H1 (cell line): Measurements from ENCODE around the gene SCNN1A. TPM values are rescaled to one million over a fixed set of nuclear protein-coding genes. Genes with fewer than 3 reads are reported as not detected.

Experiments used
- CTCF ChIA-PET: fragments of 300-600 bp; sonication (Branson Sonifier 250); formaldehyde crosslinking; loops from one replicate; lab custom pipeline; 2021; ENCODE audit not compliant: partially characterized antibody; lab: Charles Lee
- POLR2A ChIA-PET: fragments of 300-600 bp; sonication (Branson Sonifier 250); formaldehyde crosslinking; loops from one replicate; lab custom pipeline; 2021; ENCODE audit warnings: inconsistent platforms; ENCODE audit not compliant: partially characterized antibody; lab: Charles Lee
- DNase-seq, 2 experiments: peaks; one replicate each; pipeline versions ENCODE4 v3.0.0 to v3.0.0-alpha.2; 2010 to 2022; ENCODE audit warnings: low spot score in 2 of 2, low read depth in 1 of 2, mixed read lengths in 1 of 2
- FAIRE-seq: peaks from 2 replicates; lab custom pipeline; 2011; peaks lifted over from hg19 to GRCh38; lab: Jason Lieb, UNC
- H2AFZ ChIP-seq: 2 replicates; pipeline ENCODE4 v1.8.1; 2012; ENCODE audit warnings: low read length, inconsistent platforms
- H2AK5ac ChIP-seq: 2 replicates; pipeline ENCODE4 v1.6.1; 2013; ENCODE audit warnings: low read depth, low read length
- H2BK120ac ChIP-seq: replicated peaks from 2 replicates; pipeline ENCODE3; 2013; ENCODE audit warnings: low read depth, low read length, inconsistent platforms
- H2BK12ac ChIP-seq: 2 replicates; pipeline ENCODE4 v1.6.1; 2013; ENCODE audit warnings: low read depth, low read length
- H2BK15ac ChIP-seq: 2 replicates; pipeline ENCODE4 v1.6.1; 2013; ENCODE audit warnings: low read length
- H2BK20ac ChIP-seq: 2 replicates; pipeline ENCODE4 v1.6.1; 2013; ENCODE audit warnings: low read length
- H2BK5ac ChIP-seq: 2 replicates; pipeline ENCODE4 v1.6.1; 2013; ENCODE audit warnings: low read depth, low read length
- H3K14ac ChIP-seq: 2 replicates; pipeline ENCODE4 v1.6.1; 2013; ENCODE audit warnings: inconsistent platforms; ENCODE audit not compliant: insufficient read length
- H3K18ac ChIP-seq: 2 replicates; pipeline ENCODE4 v1.6.1; 2013; ENCODE audit warnings: low read length; ENCODE audit errors: extremely low read depth
- H3K23ac ChIP-seq: 2 replicates; pipeline ENCODE4 v1.6.1; 2013; ENCODE audit warnings: inconsistent platforms; ENCODE audit not compliant: insufficient read length
- H3K23me2 ChIP-seq: 2 replicates; pipeline ENCODE4 v1.6.1; 2013; ENCODE audit warnings: low read depth, low read length
- H3K27ac ChIP-seq: 2 replicates; pipeline ENCODE4 v1.6.1; 2011; ENCODE audit warnings: low read depth, low read length, inconsistent platforms
- H3K27me3 ChIP-seq, 4 experiments: replicated peaks in 1 of 4; 1 replicate in 1 of 4; 2 replicates in 3 of 4; pipeline versions ENCODE4 v1.6.1 to v1.8.1; 2011 to 2013; ENCODE audit warnings: low read length in 3 of 4, mild to moderate bottlenecking in 3 of 4, inconsistent platforms in 2 of 4, mixed read lengths in 2 of 4, moderate library complexity in 1 of 4; ENCODE audit not compliant: control insufficient read depth in 3 of 4, insufficient read depth in 3 of 4; ENCODE audit errors: extremely low read depth in 1 of 4
- H3K36me3 ChIP-seq, 4 experiments: 2 replicates each; pipeline versions ENCODE4 v1.6.1 to v1.8.1; 2011 to 2013; ENCODE audit warnings: mild to moderate bottlenecking in 4 of 4, low read length in 3 of 4, moderate library complexity in 2 of 4, control low read depth in 1 of 4, inconsistent platforms in 1 of 4; ENCODE audit not compliant: insufficient read depth in 4 of 4, control insufficient read depth in 2 of 4
- H3K4ac ChIP-seq: replicated peaks from 2 replicates; pipeline ENCODE3; 2013; ENCODE audit warnings: low read length, low read depth, mixed read lengths, inconsistent platforms; ENCODE audit not compliant: insufficient read length
- H3K4me1 ChIP-seq, 4 experiments: replicated peaks in 1 of 4; 1 replicate in 1 of 4; 2 replicates in 3 of 4; pipeline versions ENCODE4 v1.6.1 to v1.8.1; 2011 to 2013; ENCODE audit warnings: low read length in 3 of 4, inconsistent platforms in 2 of 4, mixed read lengths in 1 of 4; ENCODE audit not compliant: insufficient read depth in 4 of 4, control insufficient read depth in 3 of 4
- H3K4me2 ChIP-seq, 2 experiments: 2 replicates each; pipeline versions ENCODE4 v1.6.1 to v1.8.1; 2011 to 2013; ENCODE audit warnings: low read depth in 2 of 2, low read length in 2 of 2, control low read depth in 1 of 2, inconsistent platforms in 1 of 2, mild to moderate bottlenecking in 1 of 2; ENCODE audit not compliant: insufficient read depth in 1 of 2
- H3K4me3 ChIP-seq, 4 experiments: fragments of 200-600, 300-600 bp in 1 of 4; sonication (generic), shearing (Covaris generic), sonication (Bioruptor Twin) in 1 of 4; 2 replicates each; pipeline versions ENCODE4 v1.5.1 to v1.8.1; 2011 to 2016; ENCODE audit warnings: low read length in 4 of 4, low read depth in 3 of 4, control low read depth in 2 of 4, inconsistent platforms in 2 of 4, mild to moderate bottlenecking in 2 of 4, mixed read lengths in 1 of 4, moderate library complexity in 1 of 4; ENCODE audit not compliant: insufficient read depth in 2 of 4; ENCODE audit errors: extremely low read depth in 1 of 4
- H3K56ac ChIP-seq: replicated peaks from 2 replicates; pipeline ENCODE3; 2013; ENCODE audit warnings: low read depth, mild to moderate bottlenecking, mixed read lengths, low read length, inconsistent platforms; ENCODE audit not compliant: insufficient read length
- H3K79me1 ChIP-seq: 2 replicates; pipeline ENCODE4 v1.6.1; 2013; ENCODE audit warnings: low read depth, low read length, control low read depth
- H3K79me2 ChIP-seq, 2 experiments: 2 replicates each; pipeline versions ENCODE4 v1.6.1 to v1.8.1; 2012 to 2013; ENCODE audit warnings: low read length in 2 of 2, mild to moderate bottlenecking in 2 of 2, inconsistent platforms in 1 of 2; ENCODE audit not compliant: insufficient read depth in 2 of 2, control insufficient read depth in 1 of 2
- H3K9ac ChIP-seq, 4 experiments: replicated peaks in 1 of 4; 1 replicate in 1 of 4; 2 replicates in 3 of 4; pipeline versions ENCODE4 v1.6.1 to v1.8.1; 2011 to 2013; ENCODE audit warnings: low read depth in 3 of 4, low read length in 3 of 4, control low read depth in 2 of 4, mild to moderate bottlenecking in 2 of 4, moderate library complexity in 2 of 4, inconsistent platforms in 1 of 4; ENCODE audit errors: extremely low read depth in 1 of 4
- H3K9me3 ChIP-seq, 2 experiments: 2 replicates each; pipeline versions ENCODE4 v1.6.1 to v1.8.1; 2012 to 2013; ENCODE audit warnings: mild to moderate bottlenecking in 2 of 2, moderate library complexity in 2 of 2, control low read depth in 1 of 2, inconsistent platforms in 1 of 2, low read depth in 1 of 2, low read length in 1 of 2, mixed read lengths in 1 of 2; ENCODE audit not compliant: insufficient read depth in 2 of 2
- H4K20me1 ChIP-seq, 2 experiments: replicated peaks in 1 of 2; 2 replicates each; pipeline versions ENCODE3 to v1.8.1; 2011 to 2013; ENCODE audit warnings: inconsistent platforms in 2 of 2, low read length in 2 of 2, mild to moderate bottlenecking in 1 of 2; ENCODE audit not compliant: insufficient read depth in 2 of 2, control insufficient read depth in 1 of 2
- H4K5ac ChIP-seq: 2 replicates; pipeline ENCODE4 v1.6.1; 2013; ENCODE audit warnings: low read length, low read depth, mixed read lengths, inconsistent platforms; ENCODE audit not compliant: insufficient read length
- H4K8ac ChIP-seq: 2 replicates; pipeline ENCODE4 v1.8.0; 2013; ENCODE audit warnings: mild to moderate bottlenecking, moderate library complexity, low read length, inconsistent platforms; ENCODE audit not compliant: insufficient read depth; ENCODE audit errors: extremely low read depth
- H4K91ac ChIP-seq: replicated peaks from 2 replicates; pipeline ENCODE3; 2013; ENCODE audit warnings: low read length, mixed read lengths, inconsistent platforms; ENCODE audit not compliant: insufficient read length
- ASH2L ChIP-seq: fragments of 200-600, 300-600 bp; sonication (generic); IDR thresholded peaks from one replicate; pipeline ENCODE4 v1.7.1; 2017; ENCODE audit warnings: low read length
- CBX5 ChIP-seq: fragments of 300-800, 300-1000 bp; sonication (generic); IDR thresholded peaks from 2 replicates; pipeline ENCODE4 v1.7.1; 2016; ENCODE audit warnings: antibody characterized with exemption, low read length, low read depth
- CBX8 ChIP-seq: fragments of 300-800, 300-1000 bp; sonication (generic); IDR thresholded peaks from 2 replicates; pipeline ENCODE4 v1.7.1; 2016; ENCODE audit warnings: low read depth, low read length, borderline replicate concordance
- CTBP2 ChIP-seq: IDR thresholded peaks from 2 replicates; pipeline ENCODE4 v1.7.0; 2011; ENCODE audit warnings: borderline replicate concordance, mild to moderate bottlenecking, moderate library complexity, mixed read lengths, low read length; ENCODE audit not compliant: insufficient read depth, insufficient read length
- EZH2 ChIP-seq: fragments of 200-600 bp; sonication (generic); IDR thresholded peaks from 2 replicates; pipeline ENCODE4 v1.7.1; 2012; ENCODE audit warnings: low read depth, mild to moderate bottlenecking, moderate library complexity, low read length, inconsistent platforms; ENCODE audit not compliant: severe bottlenecking
- GABPA ChIP-seq: IDR thresholded peaks from 2 replicates; pipeline ENCODE4 v1.6.1; 2011; ENCODE audit warnings: mild to moderate bottlenecking, low read length, moderate library complexity, borderline replicate concordance; ENCODE audit not compliant: insufficient read depth
- HDAC6 ChIP-seq: IDR thresholded peaks from one replicate; pipeline ENCODE4 v1.7.1; 2012; ENCODE audit warnings: low read depth, mild to moderate bottlenecking, inconsistent platforms, low read length, moderate library complexity
- JUN ChIP-seq: IDR thresholded peaks from 2 replicates; pipeline ENCODE4 v1.6.1; 2011; ENCODE audit warnings: low read depth, mild to moderate bottlenecking, improper control_type of control experiment, low read length
- POU5F1 ChIP-seq: IDR thresholded peaks from 2 replicates; pipeline ENCODE4 v1.6.1; 2011; ENCODE audit warnings: low read depth, mild to moderate bottlenecking, low read length, moderate library complexity
- RNF2 ChIP-seq: fragments of 200-900, 300-1000 bp; sonication (generic); IDR thresholded peaks from 2 replicates; pipeline ENCODE4 v1.7.1; 2016; ENCODE audit warnings: borderline replicate concordance, low read depth, mild to moderate bottlenecking, antibody characterized with exemption, low read length; ENCODE audit not compliant: poor library complexity, severe bottlenecking; ENCODE audit errors: missing control alignments
- RXRA ChIP-seq: IDR thresholded peaks from 2 replicates; pipeline ENCODE4 v1.6.1; 2011; ENCODE audit warnings: low read depth, mild to moderate bottlenecking, low read length, moderate library complexity; ENCODE audit not compliant: insufficient read depth
- SP2 ChIP-seq: IDR thresholded peaks from 2 replicates; pipeline ENCODE4 v1.6.1; 2012; ENCODE audit warnings: mild to moderate bottlenecking, low read length, inconsistent platforms
- YY1 ChIP-seq: IDR thresholded peaks from 2 replicates; pipeline ENCODE4 v1.6.1; 2011; ENCODE audit warnings: low read depth, mild to moderate bottlenecking, low read length
- WGBS, 2 experiments: shearing (Covaris generic) in 1 of 2; methylation state at CpG; one replicate each; pipeline versions ENCODE4 v1.1.6 to v1.1.7; 2013 to 2015; ENCODE audit warnings: low lambda C conversion rate in 2 of 2, mixed read lengths in 2 of 2, inconsistent platforms in 1 of 2, low coverage in 1 of 2, missing lambda C conversion rate in 1 of 2; ENCODE audit not compliant: insufficient replicate concordance in 2 of 2, insufficient coverage in 1 of 2, insufficient read length in 1 of 2; ENCODE audit errors: extremely low coverage in 1 of 2, missing lambda C conversion rate in 1 of 2; 5-methylcytosine and 5-hydroxymethylcytosine counted together
- polyA plus RNA-seq, 7 experiments: library from polyadenylated mRNA; depleted of rRNA in 3 of 7; stranded (reverse) in 5 of 7; unstranded in 2 of 7; fragments of >200 nt in 5 of 7; fragments of 200-250 nt in 2 of 7; gene quantifications; 1 replicate in 5 of 7; 2 replicates in 1 of 7; 4 replicates in 1 of 7; pipeline versions ENCODE4 v1.2.1 to v1.2.3, GENCODE V29; 2011 to 2013; ENCODE audit warnings: missing spikeins in 2 of 7, mixed read lengths in 2 of 7
- total RNA-seq: library from RNA; stranded (reverse); fragmentation: NEBNext Ultra II Directional; extraction: Animal tissue kit (Norgen Biotek cat#: 25700); gene quantifications from 2 replicates; pipeline ENCODE4 v1.2.1, GENCODE V29; 2021

SCNN1A gene
- total and polyA plus RNA-seq, 2 of the 8 experiments (the other 6 are each of a cell fraction or from before 2014, with no cell fraction given) = 85.5 to 156 TPM

DNA sequence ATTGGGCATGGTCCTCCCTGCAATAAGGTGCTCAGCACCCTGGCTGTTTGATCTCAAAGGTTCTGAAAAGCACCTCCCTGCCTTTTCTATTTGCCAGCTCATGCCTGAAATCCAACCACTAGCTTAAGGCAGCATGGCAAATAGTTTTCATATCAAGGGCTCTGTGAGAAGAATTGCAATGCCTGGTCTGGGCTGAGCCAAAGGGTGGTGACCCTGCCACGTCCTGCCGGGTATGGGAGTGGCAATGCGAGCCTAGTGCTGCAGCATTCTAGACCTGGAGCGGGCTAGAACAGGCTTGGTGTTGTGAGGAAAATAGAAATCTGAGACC is 2.3 kb upstream of the SCNN1A start:
- no peak for DNase-seq
- FAIRE-seq = no peak
- no peak overlapping the region for H3K4ac ChIP-seq
- H3K56ac ChIP-seq = no peak overlapping the region
- peak overlapping the region; percentile 84; the same call in 1 of the 2 replicates for H2AK5ac ChIP-seq
- H2BK12ac ChIP-seq = peak overlapping the region; percentile 99; the same call in 1 of the 2 replicates
- H3K9me3 ChIP-seq = no peaks in the 10 kb centered on the region
- H3K79me2 ChIP-seq = peaks cover 13 to 26% of the 10 kb centered on the region in 2 experiments
- peak overlapping the region; percentile 90 for H2BK15ac ChIP-seq
- peaks cover 3 to 52% (median 35%) of the 10 kb centered on the region in 4 experiments for H3K4me1 ChIP-seq
- H3K4me2 ChIP-seq = no peak overlapping the region; a peak in 1 of 4 replicates
- H3K23me2 ChIP-seq = peaks cover 33% of the 10 kb centered on the region
- 82% methylated on average over 4 of the region's 4 CpGs; no CpG with 5 or more reads in 1 of the 2 experiments for WGBS, 2 experiments
- H3K4me3 ChIP-seq = no peak overlapping the region
- H3K14ac ChIP-seq = no peak overlapping the region
- H3K18ac ChIP-seq = peak overlapping the region; percentile 87
- H3K9ac ChIP-seq = no peak overlapping the region
- POLR2A ChIA-PET = interaction anchor here (1.1 to 17.2 kb wide), 6 partner anchors 10 to 158 kb away, joined by 3 to 259 read pairs (median 36); partner anchors contain the start of genes GAPDH and TNFRSF1A
- H4K91ac ChIP-seq = peak overlapping the region; percentile 58
- H3K23ac ChIP-seq = no peak overlapping the region
- no peaks in the 10 kb centered on the region for H3K36me3 ChIP-seq
- no peak overlapping the region for H4K5ac ChIP-seq
- CTCF ChIA-PET = interaction anchor here (1.0 kb wide), 2 partner anchors 51 to 88 kb away, joined by 5 read pairs; no protein-coding TSS in a partner anchor
- H3K27me3 ChIP-seq = peaks cover 0 to 6% (median 3%) of the 10 kb centered on the region in 4 experiments; a peak in 4 of 7 replicates
- TF ChIP-seq JUN (no peak), SP2 (no peak), HDAC6 (no peak), RNF2 (no peak), RXRA (no peak), YY1 (no peak), POU5F1 (no peak), CTBP2 (no peak), GABPA (no peak), CBX8 (no peak), ASH2L (no peak), EZH2 (no peak), CBX5 (no peak)
- H2BK20ac ChIP-seq = peak overlapping the region; percentile 88
- no peak overlapping the region for H2AFZ ChIP-seq
- no peak overlapping the region for H4K8ac ChIP-seq
- H2BK5ac ChIP-seq = peak overlapping the region; percentile 36; the same call in 1 of the 2 replicates
- peak overlapping the region; percentile 92; the same call in 1 of the 2 replicates for H3K27ac ChIP-seq
- peaks cover 0 to 3% of the 10 kb centered on the region in 2 experiments for H4K20me1 ChIP-seq
- peaks cover 6% of the 10 kb centered on the region for H3K79me1 ChIP-seq
- H2BK120ac ChIP-seq = no peak overlapping the region
